Keratinocyte (primary cell): ENCODE results near the gene PMF1. TPM values are rescaled to one million over a fixed set of nuclear protein-coding genes. Genes with fewer than 3 reads are reported as not detected.

ENCODE experiments used
- DNase-seq: peaks from one replicate; pipeline ENCODE4 v3.0.0-alpha.2; 2011; ENCODE audit warnings: low read depth, missing footprints, low spot score
- FAIRE-seq: peaks from 2 replicates; lab custom pipeline; 2011; peaks lifted over from hg19 to GRCh38; lab: Jason Lieb, UNC
- H2AFZ ChIP-seq: 2 replicates; pipeline ENCODE4 v1.6.0; 2012; ENCODE audit warnings: low read length, control low read depth, inconsistent platforms; ENCODE audit not compliant: control insufficient read depth
- H3K27ac ChIP-seq: 2 replicates; pipeline ENCODE4 v1.5.1; 2011; ENCODE audit warnings: low read length; ENCODE audit not compliant: control insufficient read depth, insufficient read depth
- H3K27me3 ChIP-seq: 3 replicates; pipeline ENCODE4 v1.6.0; 2011; ENCODE audit warnings: low read length; ENCODE audit not compliant: control insufficient read depth, insufficient read depth; ENCODE audit errors: extremely low read depth
- H3K36me3 ChIP-seq, 2 experiments: 2 replicates in 1 of 2; 3 replicates in 1 of 2; pipeline ENCODE4 v1.5.1; 2011; ENCODE audit warnings: low read length in 2 of 2, mild to moderate bottlenecking in 1 of 2; ENCODE audit not compliant: control insufficient read depth in 2 of 2, insufficient read depth in 2 of 2; ENCODE audit errors: extremely low read depth in 1 of 2
- H3K4me1 ChIP-seq: 3 replicates; pipeline ENCODE4 v1.5.1; 2011; ENCODE audit warnings: low read length; ENCODE audit not compliant: control insufficient read depth, insufficient read depth; ENCODE audit errors: extremely low read depth
- H3K4me2 ChIP-seq: 3 replicates; pipeline ENCODE4 v1.6.0; 2011; ENCODE audit warnings: low read depth, low read length; ENCODE audit not compliant: control insufficient read depth, insufficient read depth; ENCODE audit errors: extremely low read depth
- H3K4me3 ChIP-seq, 3 experiments: fragments of 200-600 bp in 1 of 3; sonication (generic) in 1 of 3; 2 replicates in 2 of 3; 3 replicates in 1 of 3; pipeline ENCODE4 v1.5.1; 2011 to 2016; ENCODE audit warnings: low read length in 3 of 3, mild to moderate bottlenecking in 3 of 3, control low read depth in 2 of 3, inconsistent platforms in 1 of 3, low read depth in 1 of 3, mixed read lengths in 1 of 3, mixed run types in 1 of 3, moderate library complexity in 1 of 3; ENCODE audit not compliant: control insufficient read depth in 2 of 3, insufficient read depth in 2 of 3; ENCODE audit errors: extremely low read depth in 1 of 3
- H3K79me2 ChIP-seq: 2 replicates; pipeline ENCODE4 v1.6.0; 2012; ENCODE audit warnings: low read length; ENCODE audit not compliant: control insufficient read depth, insufficient read depth
- H3K9ac ChIP-seq: 3 replicates; pipeline ENCODE4 v1.6.0; 2011; ENCODE audit warnings: low read length; ENCODE audit not compliant: control insufficient read depth, insufficient read depth; ENCODE audit errors: extremely low read depth
- H3K9me1 ChIP-seq: 3 replicates; pipeline ENCODE4 v1.6.0; 2011; ENCODE audit warnings: low read length; ENCODE audit not compliant: control insufficient read depth, insufficient read depth; ENCODE audit errors: extremely low read depth
- H3K9me3 ChIP-seq: 2 replicates; pipeline ENCODE4 v1.5.1; 2012; ENCODE audit warnings: low read depth, low read length; ENCODE audit not compliant: control insufficient read depth
- H4K20me1 ChIP-seq: 3 replicates; pipeline ENCODE4 v1.6.0; 2011; ENCODE audit warnings: low read length; ENCODE audit not compliant: control insufficient read depth, insufficient read depth; ENCODE audit errors: extremely low read depth
- CTCF ChIP-seq, 3 experiments: IDR thresholded peaks in 1 of 3; conservative IDR thresholded peaks in 1 of 3; optimal IDR thresholded peaks in 1 of 3; 2 replicates in 2 of 3; 3 replicates in 1 of 3; pipeline versions ENCODE3 to v1.5.1; 2011; ENCODE audit warnings: low read length in 3 of 3, mild to moderate bottlenecking in 3 of 3, moderate library complexity in 2 of 3, control low read depth in 1 of 3, inconsistent platforms in 1 of 3; ENCODE audit not compliant: insufficient read depth in 2 of 3; ENCODE audit errors: extremely low read depth in 1 of 3
- EZH2 ChIP-seq: IDR thresholded peaks from one replicate; pipeline ENCODE4 v1.6.1; 2012; ENCODE audit warnings: inconsistent platforms, mild to moderate bottlenecking, low read length, moderate library complexity
- dilution Hi-C: fragments of 300-500 bp; cut with MboI; formaldehyde crosslinking; loops from one replicate; pipeline ENCODE4 v1.7.0; 2020; ENCODE audit warnings: low sequenced_read_pairs; ENCODE audit not compliant: extremely low pct_ligation_motif_present
- polyA plus RNA-seq, 5 experiments: library from polyadenylated mRNA; depleted of rRNA in 3 of 5; stranded (reverse) in 3 of 5; stranded (forward) in 1 of 5; unstranded in 1 of 5; fragments of >200 nt; gene quantifications; 1 replicate in 1 of 5; 2 replicates in 3 of 5; 3 replicates in 1 of 5; pipeline versions ENCODE4 v1.2.1 to v1.2.3, GENCODE V29; 2011 to 2012; ENCODE audit warnings: missing spikeins in 2 of 5, low read depth in 1 of 5, low replicate concordance in 1 of 5

PMF1 gene
- polyA plus RNA-seq, 1 donor (not counting 4 experiments of a cell fraction or from before 2014, with no cell fraction given) = 41.0 TPM

DNA sequence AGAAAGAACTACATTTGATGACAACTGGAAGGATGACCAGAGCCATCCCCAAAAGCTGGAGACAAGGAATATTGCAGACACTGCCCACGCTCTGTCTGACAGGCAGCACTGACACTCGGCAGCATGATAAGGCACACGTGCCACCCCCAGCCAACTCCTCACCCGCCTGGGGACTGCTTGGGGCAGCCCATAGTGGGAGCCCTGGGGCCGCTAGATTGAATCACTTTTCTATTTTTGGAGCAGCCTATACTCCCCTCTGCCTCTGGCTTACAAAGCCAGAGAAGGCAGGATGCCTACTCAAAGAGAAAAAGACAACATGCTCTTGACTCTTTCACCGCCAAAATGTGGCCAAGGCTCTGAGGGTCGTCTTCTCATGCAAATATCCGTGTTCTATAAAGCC is 68.5 kb downstream of the PMF1 start:
- Histone ChIP-seq H3K79me2 (peaks cover 62% of the 10 kb centered on the region), H3K27me3 (no peaks in the 10 kb centered on the region), H2AFZ (no peak overlapping the region), H3K4me3 (peak overlapping the region; percentile 54 to 89 (median 85)), H3K9ac (peak overlapping the region; percentile 92), H3K4me2 (peak overlapping the region; percentile 90), H3K36me3 (peaks cover 14 to 21% of the 10 kb centered on the region in 2 experiments), H3K27ac (peak overlapping the region; percentile 80), H3K4me1 (peaks cover 33% of the 10 kb centered on the region), H4K20me1 (no peaks in the 10 kb centered on the region), H3K9me1 (no peaks in the 10 kb centered on the region), H3K9me3 (no peaks in the 10 kb centered on the region)
- TF ChIP-seq EZH2 (no peak), CTCF (optimal IDR thresholded peaks at IDR 0.05 in 1 of 3, IDR thresholded peaks at IDR 0.05 in 1 of 3, conservative IDR thresholded peaks at IDR 0.05 in 1 of 3; ENCODE audit: extremely low read depth in 1 of 3, insufficient read depth in 2 of 3, low read length in 3 of 3) (no peak)
- dilution Hi-C loops = no loop called here
- no peak for DNase-seq
- no peak for FAIRE-seq

GRCh38 chr1:156281693-156282478 is 69.1 kb downstream of the PMF1 start:
- no peak for DNase-seq
- H3K9me3 ChIP-seq = no peaks in the 10 kb centered on the region
- peaks cover 33% of the 10 kb centered on the region for H3K4me1 ChIP-seq
- peak overlapping the region; percentile 92 for H3K9ac ChIP-seq
- peak overlapping the region; percentile 80 for H3K27ac ChIP-seq
- peaks cover 62% of the 10 kb centered on the region for H3K79me2 ChIP-seq
- H4K20me1 ChIP-seq = no peaks in the 10 kb centered on the region
- TF ChIP-seq CTCF (optimal IDR thresholded peaks at IDR 0.05 in 1 of 3, IDR thresholded peaks at IDR 0.05 in 1 of 3, conservative IDR thresholded peaks at IDR 0.05 in 1 of 3; ENCODE audit: extremely low read depth in 1 of 3, insufficient read depth in 2 of 3, low read length in 3 of 3) (no peak), EZH2 (no peak)
- no peaks in the 10 kb centered on the region for H3K9me1 ChIP-seq
- peaks cover 14 to 18% of the 10 kb centered on the region in 2 experiments for H3K36me3 ChIP-seq
- peak overlapping the region; percentile 90 for H3K4me2 ChIP-seq
- no peaks in the 10 kb centered on the region for H3K27me3 ChIP-seq
- peak overlapping the region; percentile 39 for H2AFZ ChIP-seq
- FAIRE-seq = no peak
- peak overlapping the region; percentile 54 to 89 (median 85) for H3K4me3 ChIP-seq
- dilution Hi-C loops = no loop called here
